Endothelial cell (in vitro differentiated cells): ENCODE data around the gene PRKACG. TPM values are rescaled to one million over a fixed set of nuclear protein-coding genes. Genes with fewer than 3 reads are reported as not detected.

Experiments
- DNase-seq: peaks from one replicate; pipeline ENCODE4 v3.0.0; 2021; ENCODE audit warnings: low spot score
- H3K27ac Mint-ChIP-seq: one replicate; pipeline ENCODE4 v1.8.0; 2021; ENCODE audit warnings: mixed read lengths, inconsistent platforms; ENCODE audit not compliant: unreplicated experiment
- H3K27me3 Mint-ChIP-seq: one replicate; pipeline ENCODE4 v1.8.0; 2021; ENCODE audit warnings: mild to moderate bottlenecking, moderate library complexity, mixed read lengths, inconsistent platforms; ENCODE audit not compliant: unreplicated experiment
- H3K36me3 Mint-ChIP-seq: one replicate; pipeline ENCODE4 v1.8.0; 2021; ENCODE audit warnings: mild to moderate bottlenecking, low read depth, mixed read lengths, inconsistent platforms; ENCODE audit not compliant: unreplicated experiment
- H3K4me1 Mint-ChIP-seq: one replicate; pipeline ENCODE4 v1.8.0; 2021; ENCODE audit warnings: mild to moderate bottlenecking, mixed read lengths, inconsistent platforms; ENCODE audit not compliant: unreplicated experiment
- H3K4me3 Mint-ChIP-seq: one replicate; pipeline ENCODE4 v1.8.0; 2021; ENCODE audit warnings: mild to moderate bottlenecking, mixed read lengths, inconsistent platforms; ENCODE audit not compliant: unreplicated experiment
- H3K9me3 Mint-ChIP-seq: one replicate; pipeline ENCODE4 v1.8.0; 2021; ENCODE audit warnings: mixed read lengths, inconsistent platforms; ENCODE audit not compliant: unreplicated experiment
- CTCF ChIP-seq: fragments of 200-600 bp; sonication (generic); IDR thresholded peaks from one replicate; pipeline ENCODE4 v1.5.0; 2021; ENCODE audit warnings: antibody characterized with exemption; ENCODE audit not compliant: unreplicated experiment
- long read RNA-seq: library from polyadenylated mRNA; unstranded; transcript quantifications from one replicate; pipeline ENCODE4 v2.0.0, GENCODE V29; 2020; ENCODE audit not compliant: unreplicated experiment
- total RNA-seq: library from RNA; stranded (reverse); fragmentation: NEBNext Ultra II Directional; extraction: Animal tissue kit (Norgen Biotek cat#: 25700); gene quantifications from one replicate; pipeline ENCODE4 v1.2.1, GENCODE V29; 2021; ENCODE audit not compliant: unreplicated experiment

PRKACG gene
- total RNA-seq, result not detected
- long read RNA-seq, result 0 reads

GRCh38 chr9:69014013-69014412, at the start of gene PRKACG:
TSS of gene PRKACG (minus strand) at chr9:69014113. CDS start at chr9:69014092, 21 bp downstream.
- no peaks in the 10 kb centered on the region for H3K36me3 Mint-ChIP-seq

GRCh38 chr9:69062195-69062594, 48.3 kb upstream of the PRKACG start:
- Mint-ChIP-seq H3K4me3 (no peak overlapping the region), H3K36me3 (peaks cover 4% of the 10 kb centered on the region), H3K9me3 (no peaks in the 10 kb centered on the region), H3K4me1 (peaks cover 2% of the 10 kb centered on the region), H3K27me3 (no peaks in the 10 kb centered on the region), H3K27ac (no peak overlapping the region)
- no peak for TF ChIP-seq CTCF
- DNase-seq, result no peak

More at GRCh38 chr9:69014013-69014412, at the start of gene PRKACG:
- TF ChIP-seq CTCF, result no peak
- Mint-ChIP-seq H3K4me3 (no peak within 1 kb of the TSS), H3K4me1 (peaks cover 8% of the 10 kb centered on the region), H3K27me3 (peaks cover 3% of the 10 kb centered on the region), H3K9me3 (no peaks in the 10 kb centered on the region), H3K27ac (no peak within 1 kb of the TSS)
- no peak for DNase-seq

- TF ChIP-seq CTCF, result no peak
- Mint-ChIP-seq H3K4me1 (peaks cover 2% of the 10 kb centered on the region), H3K9me3 (no peaks in the 10 kb centered on the region), H3K27me3 (peaks cover 2% of the 10 kb centered on the region), H3K4me3 (no peak overlapping the region), H3K27ac (no peak overlapping the region), H3K36me3 (no peaks in the 10 kb centered on the region)
- no peak for DNase-seq
These were observed 46.9 kb upstream of the PRKACG start for GRCh38 chr9:69060766-69061165.

- Mint-ChIP-seq H3K9me3 (no peaks in the 10 kb centered on the region), H3K4me1 (peaks cover 2% of the 10 kb centered on the region), H3K36me3 (peaks cover 5% of the 10 kb centered on the region), H3K27ac (no peak overlapping the region), H3K4me3 (no peak overlapping the region), H3K27me3 (peaks cover 2% of the 10 kb centered on the region)
- no peak for TF ChIP-seq CTCF
- no peak for DNase-seq
These were observed 44.2 kb upstream of the PRKACG start for GRCh38 chr9:69058101-69058500.

GRCh38 chr9:69056191-69056815, 42.4 kb upstream of the PRKACG start:
- no peak for DNase-seq
- Mint-ChIP-seq H3K27me3 (peaks cover 2% of the 10 kb centered on the region), H3K4me1 (peaks cover 2% of the 10 kb centered on the region), H3K27ac (no peak overlapping the region), H3K4me3 (no peak overlapping the region), H3K36me3 (peaks cover 6% of the 10 kb centered on the region), H3K9me3 (no peaks in the 10 kb centered on the region)
- TF ChIP-seq CTCF, result no peak
